Stromal cell of bone marrow (primary cell): ENCODE measurements around the gene DPEP3.

Experiments
- DNase-seq: peaks from one replicate; pipeline ENCODE4 v3.0.0-alpha.2; 2012; ENCODE audit warnings: low read depth

Gene DPEP3

GRCh38 chr16:67966549-67967182 lies 13.6 kb downstream of the DPEP3 start:
- no peak for DNase-seq

DNA sequence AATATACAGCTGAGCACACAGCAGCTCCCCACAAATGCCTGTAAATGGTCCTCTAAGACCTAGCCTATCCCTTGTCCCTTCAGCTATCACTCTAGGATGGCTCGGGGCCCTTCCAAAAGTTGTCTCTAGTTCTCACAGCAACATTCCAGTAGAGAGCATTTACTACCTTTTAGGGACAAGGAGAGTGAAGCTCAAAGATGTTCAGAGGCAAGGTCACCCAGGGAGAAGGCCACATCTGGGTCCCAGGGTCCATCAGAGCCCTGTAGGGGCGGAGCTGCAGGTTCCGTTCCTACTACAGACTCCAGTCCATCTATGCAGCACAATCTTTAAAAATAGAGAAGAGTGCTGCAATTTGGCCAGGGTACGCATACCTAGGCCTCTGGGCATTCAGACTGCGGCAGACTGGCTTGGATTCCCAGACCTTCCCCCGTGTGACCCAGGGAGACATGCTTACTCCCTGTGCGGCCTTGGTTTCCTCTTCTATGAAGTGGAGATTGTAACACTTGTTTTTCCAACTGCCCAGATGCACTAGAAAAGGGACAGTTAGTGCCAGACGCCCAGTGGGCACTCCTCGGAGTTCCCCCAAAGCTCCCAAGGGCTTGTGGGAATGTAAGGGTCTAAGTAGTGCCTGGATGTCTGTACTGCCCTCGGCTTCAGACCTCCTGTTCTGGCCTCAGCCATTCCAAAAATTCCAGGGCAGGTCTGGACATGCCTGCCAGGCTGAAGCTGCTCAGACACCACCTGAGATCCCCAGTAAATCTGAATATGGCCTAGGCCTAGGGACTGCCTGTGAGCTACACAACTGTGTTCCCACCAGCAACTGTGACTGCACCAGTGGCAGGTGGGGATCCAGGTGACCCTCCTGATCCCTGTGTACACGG lies 14.4 kb downstream of the DPEP3 start:
- DNase-seq: no peak

DNA sequence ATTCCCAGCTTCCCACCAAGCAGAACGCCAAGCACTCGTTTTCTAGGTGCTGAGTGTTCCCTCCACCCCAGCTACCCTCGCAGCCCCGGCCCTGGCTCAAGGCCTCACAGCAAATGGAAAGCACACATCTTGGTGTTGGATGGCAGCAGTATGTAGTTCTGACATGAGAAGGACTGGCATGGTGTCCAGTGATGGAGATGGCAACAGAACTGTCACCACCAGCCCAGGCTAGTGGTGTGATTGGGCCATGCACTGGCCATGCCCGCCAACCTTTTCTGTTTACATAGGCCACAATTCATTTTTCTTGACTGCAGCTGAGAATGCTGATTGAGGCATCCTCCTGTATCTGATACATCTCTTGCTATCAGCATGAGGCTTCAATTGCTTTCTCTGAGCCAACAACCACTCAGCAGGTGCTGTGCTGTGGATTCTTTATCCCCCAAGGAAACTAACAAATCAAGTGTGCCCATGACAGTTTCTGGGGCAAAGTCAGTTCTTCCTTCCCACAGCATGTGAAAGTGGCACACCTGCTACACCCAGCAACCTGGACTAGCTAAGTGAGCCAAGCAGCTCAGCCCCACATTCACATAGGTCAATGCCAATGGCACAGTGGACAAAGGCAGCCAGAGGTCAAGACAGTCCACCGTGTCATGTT lies 15.7 kb downstream of the DPEP3 start:
- DNase-seq: no peak

DNA sequence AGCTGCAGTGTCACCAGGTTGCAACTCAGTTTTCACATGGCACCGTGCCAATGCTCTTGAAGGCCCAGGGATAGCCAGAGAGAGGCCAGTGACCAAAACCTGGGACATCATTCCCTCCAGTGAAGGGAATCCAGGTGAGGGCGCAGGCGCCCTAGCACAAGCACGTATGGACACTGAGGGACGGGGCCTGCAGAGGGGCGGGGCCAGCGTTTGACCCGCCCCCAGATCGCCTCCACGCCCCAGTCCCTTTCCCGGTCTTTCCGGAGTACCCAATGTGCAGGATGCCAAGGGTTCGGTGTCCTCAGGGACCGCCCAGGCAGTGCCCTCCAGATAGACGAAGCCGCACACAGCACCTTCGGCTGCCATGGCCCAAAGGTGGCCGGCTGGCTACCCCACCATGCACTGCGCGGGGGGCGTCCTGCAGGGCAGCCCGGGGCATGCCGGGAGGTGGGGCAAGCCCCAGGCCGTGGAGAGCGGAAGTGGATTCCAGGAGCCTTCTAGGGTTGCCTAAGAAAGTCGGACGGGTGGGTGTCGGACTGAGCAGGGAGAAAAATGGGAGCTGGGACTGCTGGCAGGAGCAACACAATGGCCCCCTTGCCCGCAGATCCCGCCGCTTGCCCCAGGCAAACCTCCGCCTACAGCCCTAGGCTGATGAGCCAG lies 16.5 kb downstream of the DPEP3 start:
- DNase-seq: no peak

GRCh38 chr16:67963292-67963661 lies 17.0 kb downstream of the DPEP3 start:
- no peak for DNase-seq

GRCh38 chr16:67962135-67962534 lies 18.2 kb downstream of the DPEP3 start:
- DNase-seq: no peak

DNA sequence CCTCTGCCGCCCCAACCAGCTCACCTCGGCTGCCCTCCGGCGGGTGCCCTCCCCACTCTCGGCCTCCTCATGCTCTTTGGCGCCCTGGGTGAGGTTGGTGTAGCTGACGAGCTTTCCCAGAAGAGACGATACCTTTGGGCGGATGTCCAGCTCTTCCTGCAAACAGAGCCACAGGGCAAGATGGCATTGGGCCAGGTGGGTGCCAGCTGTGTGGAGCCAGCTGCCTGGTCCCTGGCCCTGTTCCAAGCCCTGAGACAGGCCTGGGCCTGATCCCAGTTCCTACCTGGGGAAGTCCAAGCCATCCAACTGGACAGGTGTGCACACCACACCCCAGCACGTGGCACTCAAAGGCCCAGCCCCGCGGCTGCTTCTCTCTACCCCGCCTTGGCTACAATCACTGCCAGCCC lies 18.7 kb downstream of the DPEP3 start:
- no peak for DNase-seq

DNA sequence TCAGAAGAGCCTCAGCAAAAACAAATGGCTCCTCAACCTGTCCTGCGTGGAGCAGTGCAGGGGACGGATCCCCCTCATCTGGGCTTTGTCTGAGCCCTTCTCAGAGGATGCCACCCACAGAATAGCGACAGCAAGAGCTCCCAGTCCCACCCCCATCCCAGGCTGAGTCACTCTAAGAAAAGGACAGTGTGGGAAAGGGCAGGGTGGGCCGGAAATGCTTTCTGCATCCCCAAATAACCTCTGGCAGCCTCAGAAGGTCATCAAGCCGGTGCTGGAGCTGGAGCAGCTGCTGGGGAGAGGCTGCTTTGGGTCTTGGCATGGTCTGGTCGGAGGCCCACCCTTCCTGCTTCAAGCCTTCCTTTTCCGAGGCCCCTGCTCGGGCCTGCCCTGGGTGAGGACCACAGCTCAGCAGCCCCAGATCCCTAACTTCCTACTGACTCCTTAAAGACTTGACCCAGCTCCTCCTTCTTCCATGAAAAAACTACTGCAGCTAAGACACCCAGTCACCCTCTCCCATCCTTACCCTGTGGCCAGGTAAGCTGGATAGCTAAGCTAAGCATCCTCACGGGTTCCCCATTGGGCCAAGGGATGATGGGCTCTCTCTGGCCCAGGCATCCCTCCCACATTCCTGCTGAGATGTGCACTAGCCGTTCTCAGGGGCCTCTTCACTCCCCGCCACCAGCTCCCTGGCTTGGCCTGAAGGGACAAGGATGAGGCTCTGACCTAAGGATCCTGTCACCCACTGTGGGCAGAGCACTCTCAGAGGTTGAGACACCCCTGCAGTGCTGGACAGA lies 20.6 kb downstream of the DPEP3 start:
- peak; percentile 49 for DNase-seq

- no peak for DNase-seq
These were observed 22.7 kb downstream of the DPEP3 start for GRCh38 chr16:67957622-67958021.

- DNase-seq: no peak
These were observed 25.7 kb downstream of the DPEP3 start for GRCh38 chr16:67954421-67955196.

DNA sequence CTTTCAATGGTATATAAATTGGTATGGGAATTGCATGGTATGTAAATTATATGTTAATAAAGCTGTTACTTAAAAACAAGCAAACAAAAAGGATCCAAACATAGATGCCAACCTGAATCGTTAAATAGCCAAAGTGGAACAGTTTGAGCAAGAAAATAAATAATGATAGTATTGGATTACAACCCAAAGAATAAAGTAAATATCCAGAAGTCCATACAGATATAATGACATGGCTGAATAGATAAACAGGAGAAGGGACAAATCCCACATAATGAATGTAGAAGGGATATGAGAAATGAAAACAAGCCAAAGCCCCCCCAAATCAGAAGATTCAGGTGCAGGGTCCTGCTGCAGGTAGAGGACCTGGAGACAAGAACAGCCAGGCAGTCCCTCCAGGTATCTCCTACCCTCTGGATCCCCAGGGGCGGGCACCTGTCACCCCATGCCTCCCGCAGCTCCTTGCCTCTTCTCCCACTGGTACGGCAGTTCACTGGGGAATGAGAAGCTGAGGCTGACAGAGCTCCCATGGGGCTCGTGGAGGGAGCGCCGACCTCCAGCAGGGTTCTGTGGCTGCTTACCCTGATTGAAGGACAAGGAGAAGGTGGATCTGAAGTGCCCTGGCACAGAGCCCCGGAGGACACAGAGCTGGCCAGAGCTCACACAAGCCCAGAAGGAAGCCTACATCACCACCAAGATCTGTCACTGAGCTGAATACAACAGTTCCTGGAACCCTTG lies 26.5 kb downstream of the DPEP3 start:
- DNase-seq: no peak

GRCh38 chr16:67951485-67951884 lies 28.8 kb downstream of the DPEP3 start:
- DNase-seq: no peak

DNA sequence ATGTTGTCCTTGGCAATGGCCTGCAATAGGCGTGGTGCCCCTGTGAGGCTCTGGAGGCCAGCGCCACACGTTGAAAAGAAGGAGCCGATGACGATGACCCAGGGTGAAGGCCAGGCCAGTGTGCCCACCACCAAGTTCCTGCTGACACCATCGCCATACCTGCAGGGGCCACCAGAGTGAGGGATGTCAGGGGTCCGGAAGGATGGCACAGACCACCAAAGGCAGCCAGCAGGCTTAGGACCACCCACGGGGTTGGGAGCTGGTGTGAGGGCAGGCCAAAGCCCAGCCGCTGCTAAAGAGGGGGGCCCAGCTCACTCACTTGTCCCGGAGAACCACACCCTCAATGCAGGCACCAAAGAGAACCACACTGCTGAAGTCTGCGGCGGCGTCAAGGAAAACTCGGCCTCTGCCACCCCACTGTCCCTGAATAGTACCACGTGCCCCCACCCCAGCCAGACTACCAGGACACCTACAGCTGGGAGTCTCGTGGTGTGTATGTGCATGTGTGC lies 29.9 kb downstream of the DPEP3 start:
- no peak for DNase-seq

DNA sequence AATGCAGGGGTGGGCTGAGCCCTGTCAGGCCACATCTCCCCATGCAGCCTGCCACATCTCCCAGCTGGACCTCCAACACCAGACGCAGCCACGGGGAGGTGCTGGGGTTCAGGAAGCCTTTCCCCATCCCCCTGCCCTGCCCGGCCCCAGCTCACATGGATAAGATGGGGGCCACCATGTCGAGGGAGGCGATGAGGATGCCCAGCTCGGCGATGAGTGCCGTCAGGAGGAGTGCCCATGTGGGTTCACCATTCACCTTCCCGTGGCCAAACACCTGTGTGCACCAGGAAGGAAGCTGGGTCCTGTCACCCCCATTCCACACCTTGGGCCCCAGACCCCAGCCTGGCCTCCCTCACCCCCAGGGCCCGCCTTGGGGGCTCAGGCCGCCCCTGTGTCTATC lies 30.7 kb downstream of the DPEP3 start:
- no peak for DNase-seq

DNA sequence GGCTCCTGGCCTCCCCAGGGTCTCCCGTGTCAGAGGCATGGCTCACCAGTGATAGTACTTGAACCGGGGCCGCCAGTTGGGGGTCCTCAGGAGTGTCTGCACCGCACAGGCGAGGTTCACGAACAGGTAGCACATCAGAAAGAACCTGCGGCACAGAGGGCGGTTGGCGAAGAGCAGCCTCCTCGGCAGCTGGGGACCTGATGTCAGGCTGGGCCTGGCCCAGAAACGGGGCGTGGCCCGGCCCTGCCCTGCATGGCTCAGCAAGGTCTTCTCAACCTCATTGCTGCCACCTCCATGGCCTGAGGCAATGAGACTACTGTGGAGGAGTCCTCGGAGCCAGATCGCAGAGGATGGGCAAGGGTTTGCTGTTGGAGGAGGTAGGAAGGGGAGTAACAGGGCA lies 32.3 kb downstream of the DPEP3 start:
- no peak for DNase-seq

GRCh38 chr16:67946966-67947558 lies 33.2 kb downstream of the DPEP3 start:
- no peak for DNase-seq

- no peak for DNase-seq
These were observed 34.1 kb downstream of the DPEP3 start for GRCh38 chr16:67946128-67946569.

DNA sequence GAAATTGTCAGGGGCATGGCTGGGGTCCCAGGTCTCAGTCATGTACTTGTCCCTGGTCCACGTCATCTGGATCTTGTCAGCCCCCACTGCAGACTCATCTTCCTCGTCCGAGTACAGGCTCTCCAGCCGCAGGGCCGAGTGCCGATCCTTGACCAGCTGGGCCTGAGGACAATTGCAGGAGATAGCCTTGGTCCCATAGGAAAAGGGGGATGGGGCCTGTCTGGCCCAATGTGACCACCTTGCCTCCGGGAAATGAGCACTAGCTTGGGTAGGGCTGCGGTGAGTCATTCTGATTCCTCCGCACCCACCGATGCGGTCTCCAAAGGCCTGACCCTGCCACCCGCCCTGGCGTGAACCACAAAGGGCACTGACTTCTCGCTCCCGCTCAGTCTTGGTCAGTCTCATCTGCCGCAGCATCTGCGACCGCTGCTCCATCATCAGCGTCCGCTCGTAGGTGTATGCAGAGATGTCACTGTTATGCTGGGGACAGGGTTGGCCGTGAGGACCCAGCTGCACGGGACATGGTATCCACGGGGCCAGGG lies 34.8 kb downstream of the DPEP3 start:
- DNase-seq: no peak

- no peak for DNase-seq
These were observed 35.5 kb downstream of the DPEP3 start for GRCh38 chr16:67944690-67945391.
